BLaER1 (cell line): Measurements from ENCODE around the gene SH3D19.

Experiments used
- H3K27ac ChIP-seq: shearing (Covaris generic); formaldehyde crosslinking; 2 replicates; pipeline ENCODE4 v1.8.1; 2022
- H3K27me3 ChIP-seq: shearing (Covaris generic); formaldehyde crosslinking; 2 replicates; pipeline ENCODE4 v1.8.1; 2022
- H3K36me3 ChIP-seq: shearing (Covaris generic); formaldehyde crosslinking; 2 replicates; pipeline ENCODE4 v1.8.1; 2022
- H3K4me1 ChIP-seq: shearing (Covaris generic); formaldehyde crosslinking; 2 replicates; pipeline ENCODE4 v1.8.1; 2022
- H3K4me2 ChIP-seq: shearing (Covaris generic); formaldehyde crosslinking; 2 replicates; pipeline ENCODE4 v1.8.1; 2022
- H3K4me3 ChIP-seq: shearing (Covaris generic); formaldehyde crosslinking; 2 replicates; pipeline ENCODE4 v1.8.1; 2022
- H3K9ac ChIP-seq: shearing (Covaris generic); formaldehyde crosslinking; 2 replicates; pipeline ENCODE4 v1.8.1; 2022
- H3K9me3 ChIP-seq: shearing (Covaris generic); formaldehyde crosslinking; 2 replicates; pipeline ENCODE4 v1.8.1; 2022
- H4K20me1 ChIP-seq: shearing (Covaris generic); formaldehyde crosslinking; 2 replicates; pipeline ENCODE4 v1.8.1; 2022
- Cebpa-rat ChIP-seq: shearing (Covaris generic); IDR thresholded peaks from 2 replicates; pipeline ENCODE4 v1.8.1; 2022

Gene SH3D19

DNA sequence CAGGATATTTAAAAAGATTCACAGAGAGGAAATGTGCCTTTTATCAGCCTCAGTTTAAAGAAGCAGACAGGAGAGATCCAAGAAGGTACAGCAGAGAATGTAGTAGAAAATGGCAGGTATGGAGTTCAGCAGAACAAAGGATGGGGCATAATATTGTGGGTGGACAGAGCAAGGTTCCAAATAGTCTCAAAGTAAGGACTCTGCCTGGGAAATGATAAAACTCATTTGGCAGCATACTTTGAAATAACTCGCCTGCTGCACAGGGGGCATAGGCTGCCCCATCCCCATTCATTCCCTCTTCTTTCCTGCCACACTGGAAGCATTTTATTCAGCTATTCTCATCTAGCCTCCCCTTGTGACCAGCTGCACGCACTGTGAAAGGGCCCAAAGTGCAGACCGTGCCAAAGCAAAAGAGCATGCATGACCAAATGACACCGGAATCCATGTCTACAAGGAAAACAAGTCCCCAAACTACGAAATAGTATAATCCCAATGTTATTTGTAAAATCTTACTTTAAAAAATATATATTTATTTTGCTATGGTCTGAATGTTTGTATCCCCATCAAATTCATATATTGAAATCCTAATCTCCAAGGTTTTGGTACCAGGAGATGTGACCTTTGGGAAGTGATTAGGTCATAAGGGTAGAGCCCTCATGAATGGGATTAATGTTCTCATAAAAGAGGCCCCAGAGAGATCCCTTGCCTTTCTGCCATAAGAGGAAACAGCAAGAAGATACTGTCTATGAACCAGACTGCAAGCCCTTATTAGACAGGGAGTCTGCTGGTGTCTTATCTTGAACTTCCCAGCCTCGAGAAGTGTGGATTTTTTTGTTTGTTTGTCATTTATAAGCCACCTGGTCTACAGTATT, 125.8 kb downstream of the SH3D19 start:
- Histone ChIP-seq H3K4me2 (no peak overlapping the region), H3K9me3 (no peaks in the 10 kb centered on the region), H3K27me3 (no peaks in the 10 kb centered on the region), H3K4me3 (no peak overlapping the region), H3K27ac (no peak overlapping the region), H3K9ac (no peak overlapping the region), H3K4me1 (no peaks in the 10 kb centered on the region), H3K36me3 (no peaks in the 10 kb centered on the region), H4K20me1 (no peaks in the 10 kb centered on the region)
- no peak for TF ChIP-seq Cebpa-rat

DNA sequence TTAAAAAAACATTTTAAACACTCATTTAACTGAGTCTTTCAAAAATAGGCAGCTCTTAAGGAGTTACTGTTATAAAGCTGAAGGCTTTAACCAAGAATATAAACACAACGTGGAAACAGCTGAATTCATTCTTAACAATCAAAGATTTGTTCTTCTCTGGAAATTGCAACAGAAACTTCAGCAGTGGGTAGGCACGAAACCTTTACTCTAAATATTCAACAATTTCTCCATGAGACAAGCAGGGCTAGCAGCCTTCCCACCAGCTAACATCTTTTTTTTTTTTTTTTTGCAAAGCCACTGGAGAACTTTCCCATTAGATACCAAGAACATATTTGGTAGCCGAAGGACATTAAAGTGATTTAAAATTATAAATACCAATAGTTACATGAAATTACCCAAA, 126.7 kb downstream of the SH3D19 start:
- H3K9me3 ChIP-seq: no peaks in the 10 kb centered on the region

DNA sequence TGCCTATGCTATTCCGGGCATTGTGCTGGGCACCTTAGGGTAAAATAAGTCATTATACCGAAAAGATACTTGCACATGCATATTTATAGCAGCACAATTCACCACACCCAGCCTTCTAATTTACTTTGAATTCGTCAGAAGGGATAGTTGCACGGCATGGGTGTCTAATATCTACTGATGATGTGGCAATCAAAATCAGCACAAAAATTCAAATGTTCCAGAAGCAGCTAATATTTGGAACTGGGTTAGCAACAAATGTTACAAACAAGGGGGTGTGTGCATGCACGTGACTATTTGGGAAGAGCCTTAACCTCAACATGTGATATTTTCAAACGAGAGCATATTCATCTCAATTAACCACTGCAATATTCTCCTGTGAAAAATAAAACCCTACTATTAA, 128.2 kb downstream of the SH3D19 start:
- no peak overlapping the region for H3K9ac ChIP-seq
- no peaks in the 10 kb centered on the region for H3K4me1 ChIP-seq
- no peak overlapping the region for H3K4me2 ChIP-seq
- H3K9me3 ChIP-seq: no peaks in the 10 kb centered on the region
- no peaks in the 10 kb centered on the region for H4K20me1 ChIP-seq
- TF ChIP-seq Cebpa-rat: no peak
- no peak overlapping the region for H3K4me3 ChIP-seq
- H3K27ac ChIP-seq: no peak overlapping the region
- no peaks in the 10 kb centered on the region for H3K36me3 ChIP-seq
- no peaks in the 10 kb centered on the region for H3K27me3 ChIP-seq

More for the DNA sequence above, 126.7 kb downstream of the SH3D19 start:
- H3K27ac ChIP-seq: no peak overlapping the region
- H3K27me3 ChIP-seq: no peaks in the 10 kb centered on the region
- TF ChIP-seq Cebpa-rat: no peak
- no peaks in the 10 kb centered on the region for H3K4me1 ChIP-seq
- no peak overlapping the region for H3K9ac ChIP-seq
- H3K4me3 ChIP-seq: no peak overlapping the region
- no peaks in the 10 kb centered on the region for H4K20me1 ChIP-seq
- H3K36me3 ChIP-seq: no peaks in the 10 kb centered on the region
- no peak overlapping the region for H3K4me2 ChIP-seq

DNA sequence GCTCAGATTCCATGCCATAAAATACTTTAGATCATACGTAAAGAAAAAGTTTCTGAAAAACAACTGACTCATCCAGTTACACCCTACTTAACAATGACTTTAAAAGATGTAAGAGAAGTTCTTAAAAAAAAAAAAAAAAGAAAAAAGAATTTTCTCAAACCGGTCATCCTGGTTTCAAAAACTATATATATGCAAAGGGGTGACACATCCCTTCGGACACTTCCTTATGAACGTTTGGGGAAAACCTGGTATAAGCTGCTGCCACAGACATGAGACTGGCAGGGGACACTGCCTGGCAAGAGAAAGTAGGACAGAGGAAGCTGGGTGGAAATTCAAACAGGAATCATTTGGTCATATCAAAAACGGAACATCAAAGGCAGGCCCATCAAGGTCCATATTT, 129.6 kb downstream of the SH3D19 start:
- Histone ChIP-seq H3K27ac (no peak overlapping the region), H3K4me3 (no peak overlapping the region), H3K9me3 (peaks cover 8% of the 10 kb centered on the region)

DNA sequence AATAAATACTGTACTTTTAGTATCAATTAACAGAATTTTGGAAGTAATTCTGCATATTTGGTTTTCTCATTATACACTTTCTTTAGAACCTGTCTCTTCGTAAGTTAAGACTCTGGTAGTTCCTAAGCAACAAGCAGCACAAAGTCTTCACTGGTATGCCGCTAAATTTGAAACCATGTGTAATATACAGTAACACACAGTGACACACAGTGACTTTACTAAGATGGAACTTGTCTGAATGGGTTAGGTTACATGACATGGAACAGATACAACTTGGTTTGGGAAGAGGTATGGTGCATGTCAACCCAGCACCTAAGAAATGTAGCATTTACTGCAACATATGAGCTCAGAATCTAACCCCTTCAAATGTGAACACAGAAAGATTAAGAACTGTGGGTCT, 132.0 kb downstream of the SH3D19 start:
- H3K27ac ChIP-seq: no peak overlapping the region
- no peaks in the 10 kb centered on the region for H3K27me3 ChIP-seq
- TF ChIP-seq Cebpa-rat: no peak
- H3K4me2 ChIP-seq: no peak overlapping the region
- no peaks in the 10 kb centered on the region for H4K20me1 ChIP-seq
- H3K4me1 ChIP-seq: no peaks in the 10 kb centered on the region
- H3K36me3 ChIP-seq: no peaks in the 10 kb centered on the region
- peaks cover 21% of the 10 kb centered on the region for H3K9me3 ChIP-seq
- no peak overlapping the region for H3K9ac ChIP-seq
- no peak overlapping the region for H3K4me3 ChIP-seq

More for the DNA sequence above, 129.6 kb downstream of the SH3D19 start:
- H3K4me2 ChIP-seq: no peak overlapping the region
- TF ChIP-seq Cebpa-rat: no peak
- no peaks in the 10 kb centered on the region for H4K20me1 ChIP-seq
- no peaks in the 10 kb centered on the region for H3K4me1 ChIP-seq
- no peaks in the 10 kb centered on the region for H3K27me3 ChIP-seq
- no peaks in the 10 kb centered on the region for H3K36me3 ChIP-seq
- H3K9ac ChIP-seq: no peak overlapping the region

DNA sequence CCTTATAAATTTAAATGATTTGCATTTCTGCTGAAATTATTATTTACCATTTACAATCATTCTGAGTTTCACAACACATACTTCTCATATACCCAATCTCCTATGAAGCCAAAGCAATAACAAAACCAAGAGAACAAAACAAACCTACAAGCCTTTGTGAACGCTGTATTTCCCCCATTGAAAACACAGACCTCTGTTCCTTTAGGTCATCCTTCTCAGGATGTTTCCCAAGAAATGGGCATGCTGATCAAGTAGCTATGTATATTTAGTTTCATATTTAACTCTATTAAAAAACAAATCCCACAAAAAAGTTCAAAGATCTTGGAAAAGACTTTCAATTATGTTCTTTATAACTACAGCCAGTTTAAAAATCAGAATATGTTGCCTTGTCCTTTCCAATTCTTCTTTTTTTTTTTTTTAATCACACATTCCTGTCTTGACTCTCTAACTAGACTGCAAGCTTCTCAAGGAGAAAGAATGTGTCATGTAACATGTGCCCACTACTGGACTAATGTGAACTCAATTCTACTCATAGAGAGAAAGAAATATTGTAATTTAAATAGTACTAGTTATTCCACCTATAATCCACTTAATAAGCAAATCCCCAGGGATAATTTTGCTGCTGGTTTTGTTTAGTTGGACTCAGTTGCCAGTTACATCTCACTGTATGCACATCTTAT, 132.7 kb downstream of the SH3D19 start:
- Histone ChIP-seq H3K27ac (no peak overlapping the region), H3K36me3 (no peaks in the 10 kb centered on the region), H3K9ac (no peak overlapping the region), H3K4me1 (no peaks in the 10 kb centered on the region), H3K27me3 (no peaks in the 10 kb centered on the region), H3K9me3 (peaks cover 21% of the 10 kb centered on the region), H4K20me1 (no peaks in the 10 kb centered on the region), H3K4me3 (no peak overlapping the region), H3K4me2 (no peak overlapping the region)
- TF ChIP-seq Cebpa-rat: no peak

DNA sequence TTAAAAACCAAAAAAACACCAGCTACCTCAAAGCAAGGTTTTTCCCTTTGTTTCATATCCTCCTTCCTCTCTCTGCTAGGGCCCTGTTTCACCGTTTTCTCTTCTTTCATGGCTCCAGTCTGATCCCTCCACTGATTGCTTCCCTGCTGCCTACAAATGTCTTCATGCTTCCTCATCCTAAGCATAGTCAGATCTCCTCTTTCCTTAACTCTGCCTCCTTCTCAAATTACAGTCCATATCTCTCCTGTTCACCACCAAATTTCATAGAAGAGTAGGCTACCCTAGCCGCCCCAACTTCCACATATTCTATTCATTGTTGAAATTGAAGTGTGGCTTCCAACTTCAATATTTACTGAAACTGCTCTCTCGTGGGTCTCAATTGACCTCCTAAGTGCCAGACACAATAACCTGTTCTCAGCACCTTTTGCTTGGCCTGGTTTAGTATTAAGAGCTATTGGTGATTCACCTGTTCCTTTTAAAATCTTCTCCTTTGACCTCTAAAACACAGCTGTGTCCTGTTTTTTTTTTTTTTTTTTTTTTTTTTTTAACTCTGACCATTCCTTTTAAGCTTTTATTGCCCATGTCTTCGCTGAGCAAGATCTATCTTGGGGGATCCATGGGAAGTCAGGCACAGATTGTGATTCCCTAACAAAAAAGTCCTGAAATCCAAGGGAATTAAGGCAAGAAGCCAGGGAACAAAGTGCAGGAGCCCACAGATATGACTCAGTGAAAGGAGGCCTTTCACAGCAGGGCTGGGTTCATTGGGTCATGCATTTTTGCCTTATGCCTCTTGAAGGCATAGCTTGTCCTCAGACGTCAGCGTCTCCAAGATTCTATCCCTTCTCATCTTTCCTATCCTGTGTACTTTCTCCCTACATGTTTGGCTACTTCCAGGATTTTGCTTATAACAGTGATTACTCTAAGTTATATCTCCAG, 140.6 kb downstream of the SH3D19 start:
- Histone ChIP-seq H3K27me3 (no peaks in the 10 kb centered on the region), H3K4me2 (no peak overlapping the region), H3K27ac (no peak overlapping the region), H3K4me3 (no peak overlapping the region), H3K9me3 (peaks cover 4% of the 10 kb centered on the region; the same call in 1 of the 2 replicates), H3K36me3 (no peaks in the 10 kb centered on the region), H4K20me1 (no peaks in the 10 kb centered on the region), H3K9ac (no peak overlapping the region), H3K4me1 (no peaks in the 10 kb centered on the region)
- TF ChIP-seq Cebpa-rat: no peak

DNA sequence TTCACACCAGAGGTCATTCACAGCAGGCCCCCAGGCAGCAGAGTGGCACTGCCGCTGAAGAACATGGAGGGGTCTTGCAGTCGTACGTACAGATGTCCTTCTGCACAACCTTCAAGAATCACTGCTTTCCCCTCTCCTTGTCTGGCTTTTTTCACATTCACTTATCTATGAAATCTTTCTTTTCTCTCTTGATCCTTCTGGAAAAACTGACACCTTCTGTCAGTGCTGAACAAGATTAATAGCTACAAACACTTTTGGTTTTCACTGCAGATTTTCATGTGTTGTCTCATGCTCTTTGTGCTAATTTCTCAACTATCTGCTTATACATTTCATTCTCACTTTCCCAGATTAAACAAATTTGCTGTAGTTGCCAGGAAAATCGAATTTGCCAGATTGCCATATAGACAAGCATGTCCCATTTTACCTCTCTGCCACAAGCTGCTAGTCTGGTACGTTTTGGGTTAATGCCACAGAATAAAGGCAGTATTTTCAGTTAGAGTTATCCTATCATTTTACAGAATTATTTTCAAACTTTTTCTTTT, 142.9 kb downstream of the SH3D19 start:
- Histone ChIP-seq H3K4me1 (no peaks in the 10 kb centered on the region), H3K36me3 (no peaks in the 10 kb centered on the region), H3K4me3 (no peak overlapping the region), H3K27ac (no peak overlapping the region), H3K27me3 (no peaks in the 10 kb centered on the region), H3K9me3 (no peaks in the 10 kb centered on the region), H4K20me1 (no peaks in the 10 kb centered on the region), H3K9ac (no peak overlapping the region), H3K4me2 (no peak overlapping the region)
- TF ChIP-seq Cebpa-rat: no peak

DNA sequence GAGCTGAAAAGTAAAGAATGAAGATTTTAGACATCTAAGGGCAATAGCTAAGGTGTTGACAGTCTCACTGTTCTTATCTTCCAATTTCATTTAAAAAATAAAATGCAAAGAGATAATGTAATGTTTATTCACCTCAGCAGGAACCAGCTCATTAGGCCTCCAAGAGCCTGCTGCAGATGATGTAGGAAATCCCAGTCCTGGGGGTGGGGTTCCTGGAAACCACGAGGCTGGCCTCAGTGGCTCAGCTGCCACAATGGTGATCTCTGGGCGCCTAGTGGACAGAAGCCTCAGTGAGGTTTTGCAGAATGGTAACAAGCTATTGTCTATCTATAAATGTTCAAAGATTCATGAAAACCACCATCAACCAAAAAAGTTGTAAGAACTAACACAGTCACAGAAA, 148.7 kb downstream of the SH3D19 start:
- Histone ChIP-seq H3K27ac (no peak overlapping the region), H3K4me3 (no peak overlapping the region), H3K36me3 (no peaks in the 10 kb centered on the region), H3K9ac (no peak overlapping the region), H3K4me1 (no peaks in the 10 kb centered on the region), H3K27me3 (no peaks in the 10 kb centered on the region), H3K4me2 (no peak overlapping the region), H3K9me3 (no peaks in the 10 kb centered on the region), H4K20me1 (no peaks in the 10 kb centered on the region)
- no peak for TF ChIP-seq Cebpa-rat
